ENCODE data around the gene NNT. TPM values are rescaled to one million over a fixed set of nuclear protein-coding genes. Genes with fewer than 3 reads are reported as not detected.

Gene NNT
- total and polyA plus RNA-seq, 2 of the 8 experiments (the other 6 are each of a cell fraction or from before 2014, with no cell fraction given) = 11.0 to 22.2 TPM

DNA sequence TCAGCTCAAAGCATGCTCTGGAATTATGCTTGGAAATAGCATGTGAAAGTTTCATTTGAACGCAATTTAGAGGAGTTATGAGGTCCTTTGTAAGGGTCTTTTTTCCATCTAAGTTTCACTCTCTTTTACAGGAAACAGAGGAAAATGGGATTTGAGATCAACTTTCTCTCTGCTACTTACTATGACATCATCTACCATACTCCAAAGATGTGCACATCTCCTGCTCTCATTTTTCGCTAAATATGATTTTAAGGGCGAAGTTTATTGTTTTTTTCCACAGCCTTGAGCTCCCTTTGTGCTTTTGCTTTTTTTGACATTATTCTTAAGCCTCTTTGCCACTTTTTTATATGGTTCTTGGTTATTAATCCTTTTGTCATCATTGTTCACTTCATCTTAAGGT, 125.6 kb downstream of the NNT start:
- WGBS, 2 experiments (ENCODE audit: extremely low coverage in 1 of 2, insufficient coverage in 1 of 2, insufficient read length in 1 of 2, insufficient replicate concordance in 2 of 2, low coverage in 1 of 2, low lambda C conversion rate in 2 of 2, missing lambda C conversion rate in 1 of 2) = 73% methylated on average over 3 of the region's 3 CpGs; no CpG with 5 or more reads in 1 of the 2 experiments
- Histone ChIP-seq H2BK5ac (ENCODE audit: low read depth, low read length) (no peak overlapping the region), H3K23me2 (ENCODE audit: low read depth, low read length) (no peaks in the 10 kb centered on the region), H3K4me2 (ENCODE audit: insufficient read depth in 1 of 2, low read depth in 2 of 2, low read length in 2 of 2) (no peak overlapping the region), H4K8ac (ENCODE audit: extremely low read depth, insufficient read depth, low read length) (no peak overlapping the region), H3K4ac (replicated peaks; ENCODE audit: insufficient read length, low read depth, low read length) (no peak overlapping the region), H2AFZ (ENCODE audit: low read length) (peak overlapping the region; percentile 43; the same call in 1 of the 2 replicates), H3K14ac (ENCODE audit: insufficient read length) (no peak overlapping the region), H3K9me3 (ENCODE audit: insufficient read depth in 2 of 2, low read depth in 1 of 2, low read length in 1 of 2) (no peaks in the 10 kb centered on the region), H2BK20ac (ENCODE audit: low read length) (no peak overlapping the region), H3K27me3 (replicated peaks in 1 of 4; ENCODE audit: control insufficient read depth in 3 of 4, extremely low read depth in 1 of 4, insufficient read depth in 3 of 4, low read length in 3 of 4) (no peaks in the 10 kb centered on the region), H2BK120ac (replicated peaks; ENCODE audit: low read depth, low read length) (no peak overlapping the region), H4K20me1 (replicated peaks in 1 of 2; ENCODE audit: control insufficient read depth in 1 of 2, insufficient read depth in 2 of 2, low read length in 2 of 2) (no peaks in the 10 kb centered on the region), H3K56ac (replicated peaks; ENCODE audit: insufficient read length, low read depth, low read length) (no peak overlapping the region), H3K79me2 (ENCODE audit: control insufficient read depth in 1 of 2, insufficient read depth in 2 of 2, low read length in 2 of 2) (no peaks in the 10 kb centered on the region), H3K4me3 (ENCODE audit: extremely low read depth in 1 of 4, insufficient read depth in 2 of 4, low read depth in 3 of 4, low read length in 4 of 4) (no peak overlapping the region), H2BK12ac (ENCODE audit: low read depth, low read length) (no peak overlapping the region), H4K5ac (ENCODE audit: insufficient read length, low read depth, low read length) (no peak overlapping the region), H3K27ac (ENCODE audit: low read depth, low read length) (no peak overlapping the region), H2BK15ac (ENCODE audit: low read length) (no peak overlapping the region), H3K36me3 (ENCODE audit: control insufficient read depth in 2 of 4, insufficient read depth in 4 of 4, low read length in 3 of 4) (no peaks in the 10 kb centered on the region), H3K79me1 (ENCODE audit: low read depth, low read length) (no peaks in the 10 kb centered on the region), H4K91ac (replicated peaks; ENCODE audit: insufficient read length, low read length) (no peak overlapping the region), H3K4me1 (replicated peaks in 1 of 4; ENCODE audit: control insufficient read depth in 3 of 4, insufficient read depth in 4 of 4, low read length in 3 of 4) (no peaks in the 10 kb centered on the region; a peak in 1 of 7 replicates), H3K9ac (replicated peaks in 1 of 4; ENCODE audit: extremely low read depth in 1 of 4, low read depth in 3 of 4, low read length in 3 of 4) (no peak overlapping the region), H3K18ac (ENCODE audit: extremely low read depth, low read length) (no peak overlapping the region), H3K23ac (ENCODE audit: insufficient read length) (no peak overlapping the region), H2AK5ac (ENCODE audit: low read depth, low read length) (no peak overlapping the region)
- POLR2A ChIA-PET (ENCODE audit: partially characterized antibody) = no interaction called here
- DNase-seq (ENCODE audit: low read depth in 1 of 2, low spot score in 2 of 2) (no peak), FAIRE-seq (no peak)
- TF ChIP-seq CBX5 (IDR thresholded peaks at IDR 0.05; ENCODE audit: low read depth, low read length) = no peak
- no peak for TF ChIP-seq RAD21 (IDR thresholded peaks at IDR 0.05 in 1 of 2, conservative IDR thresholded peaks at IDR 0.05 in 1 of 2; ENCODE audit: low read depth in 2 of 2, low read length in 2 of 2)
- no peak for TF ChIP-seq CREB1 (IDR thresholded peaks at IDR 0.05)
- TF ChIP-seq TAF1 (IDR thresholded peaks at IDR 0.05; ENCODE audit: low read depth, low read length) = no peak
- no peak for TF ChIP-seq EZH2 (IDR thresholded peaks at IDR 0.05; ENCODE audit: low read depth, low read length, severe bottlenecking)
- TF ChIP-seq SIRT6 (IDR thresholded peaks at IDR 0.05; ENCODE audit: low read length) = no peak
- TF ChIP-seq, protein P1, sequence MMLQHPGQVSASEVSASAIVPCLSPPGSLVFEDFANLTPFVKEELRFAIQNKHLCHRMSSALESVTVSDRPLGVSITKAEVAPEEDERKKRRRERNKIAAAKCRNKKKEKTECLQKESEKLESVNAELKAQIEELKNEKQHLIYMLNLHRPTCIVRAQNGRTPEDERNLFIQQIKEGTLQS (IDR thresholded peaks at IDR 0.05; ENCODE audit: insufficient read depth, low read depth, low read length) = no peak
- no peak for TF ChIP-seq YY1 (IDR thresholded peaks at IDR 0.05; ENCODE audit: low read depth, low read length)
- no peak for TF ChIP-seq SAP30 (IDR thresholded peaks at IDR 0.05; ENCODE audit: insufficient read depth, insufficient replicate concordance, low read length)
- no peak for TF ChIP-seq PHF8 (conservative IDR thresholded peaks at IDR 0.05; ENCODE audit: low read depth, low read length)
- TF ChIP-seq POLR2A (IDR thresholded peaks at IDR 0.05; ENCODE audit: control extremely low read depth in 1 of 2, low read depth in 2 of 2, low read length in 2 of 2) = no peak
- TF ChIP-seq POLR2AphosphoS5 (IDR thresholded peaks at IDR 0.05; ENCODE audit: low read depth, low read length) = no peak
- TF ChIP-seq TAF7 (optimal IDR thresholded peaks at IDR 0.05; ENCODE audit: borderline replicate concordance, low read depth, low read length) = no peak
- TF ChIP-seq BCL11A (IDR thresholded peaks at IDR 0.05; ENCODE audit: low read depth in 2 of 2, low read length in 2 of 2) = no peak
- CTCF ChIA-PET (ENCODE audit: partially characterized antibody) = interaction anchor here (0.7 to 3.0 kb wide), 7 partner anchors 27 to 818 kb away, joined by 3 to 14 read pairs (median 4); no protein-coding TSS in a partner anchor
